HEK293 (cell line): ENCODE results near the gene TAS2R50.

Experiments
- CTCF ChIA-PET: fragments of 350-600 bp; formaldehyde crosslinking; extraction: SDS; loops from one replicate; lab custom pipeline; 2021; ENCODE audit warnings: antibody characterized with exemption; lab: Yijun Ruan, JAX
- POLR2A ChIA-PET: fragments of 300-600 bp; formaldehyde crosslinking; extraction: SDS; loops from one replicate; lab custom pipeline; 2020; ENCODE audit warnings: antibody characterized with exemption, inconsistent platforms; lab: Yijun Ruan, JAX
- H3K27ac ChIP-seq: fragments of 200-500 bp; sonication (Bioruptor generic); 2 replicates; pipeline ENCODE4 v1.5.1; 2014; ENCODE audit warnings: low read depth, low read length, control low read depth, inconsistent platforms; ENCODE audit errors: extremely low read depth
- H3K36me3 ChIP-seq, 2 experiments: fragments of 200-500 bp in 1 of 2; sonication (Bioruptor generic) in 1 of 2; 1 replicate in 1 of 2; 2 replicates in 1 of 2; pipeline ENCODE4 v1.5.1; 2014 to 2017; ENCODE audit warnings: inconsistent platforms in 2 of 2, low read length in 2 of 2; ENCODE audit not compliant: control insufficient read depth in 2 of 2, insufficient read depth in 1 of 2
- H3K4me1 ChIP-seq: fragments of 200-500 bp; sonication (Bioruptor generic); 2 replicates; pipeline ENCODE4 v1.5.1; 2014; ENCODE audit warnings: mild to moderate bottlenecking, low read length, inconsistent platforms; ENCODE audit not compliant: control insufficient read depth, insufficient read depth
- H3K4me3 ChIP-seq: 2 replicates; pipeline ENCODE4 v1.5.1; 2011; ENCODE audit warnings: low read depth, mild to moderate bottlenecking, control low read depth, low read length, moderate library complexity
- H3K9me3 ChIP-seq: fragments of 200-500 bp; sonication (Bioruptor generic); 2 replicates; pipeline ENCODE4 v1.5.1; 2014; ENCODE audit warnings: low read depth, low read length, inconsistent platforms; ENCODE audit not compliant: control insufficient read depth, insufficient read depth
- HOXD13 ChIP-seq: sonication (generic); formaldehyde crosslinking; IDR thresholded peaks from 2 replicates; pipeline ENCODE4 v1.8.0; 2022; ENCODE audit warnings: missing genetic modification reagents, borderline replicate concordance
- KLF1 ChIP-seq: fragments of 450-650 bp; formaldehyde crosslinking; IDR thresholded peaks from 2 replicates; pipeline ENCODE4 v1.5.1; 2016; ENCODE audit warnings: missing biosample characterization, missing genetic modification characterization
- PRDM2 ChIP-seq: fragments of 450-650 bp; formaldehyde crosslinking; IDR thresholded peaks from 2 replicates; pipeline ENCODE4 v1.5.1; 2016; ENCODE audit warnings: missing biosample characterization, missing genetic modification characterization, borderline replicate concordance
- ZBTB17 ChIP-seq: fragments of 450-650 bp; formaldehyde crosslinking; IDR thresholded peaks from 2 replicates; pipeline ENCODE4 v1.5.1; 2016; ENCODE audit warnings: missing biosample characterization, missing genetic modification characterization
- ZBTB26 ChIP-seq: fragments of 450-650 bp; formaldehyde crosslinking; optimal IDR thresholded peaks from 2 replicates; pipeline ENCODE3; 2016; ENCODE audit warnings: missing biosample characterization, mild to moderate bottlenecking, missing genetic modification characterization
- ZBTB49 ChIP-seq: fragments of 450-650 bp; formaldehyde crosslinking; IDR thresholded peaks from 2 replicates; pipeline ENCODE4 v1.5.1; 2016; ENCODE audit warnings: missing biosample characterization, missing genetic modification characterization, low read depth
- ZBTB6 ChIP-seq: fragments of 450-650 bp; formaldehyde crosslinking; IDR thresholded peaks from 2 replicates; pipeline ENCODE4 v1.5.1; 2017; ENCODE audit warnings: missing biosample characterization, missing genetic modification characterization
- ZFP3 ChIP-seq: fragments of 450-650 bp; formaldehyde crosslinking; IDR thresholded peaks from 2 replicates; pipeline ENCODE4 v1.5.1; 2016; ENCODE audit warnings: low read depth, missing biosample characterization, missing genetic modification characterization
- ZFP37 ChIP-seq: fragments of 450-650 bp; formaldehyde crosslinking; IDR thresholded peaks from 2 replicates; pipeline ENCODE4 v1.5.1; 2016; ENCODE audit warnings: missing biosample characterization, missing genetic modification characterization
- ZNF214 ChIP-seq: fragments of 450-650 bp; formaldehyde crosslinking; IDR thresholded peaks from 2 replicates; pipeline ENCODE4 v1.5.1; 2017; ENCODE audit warnings: missing biosample characterization, mild to moderate bottlenecking, missing genetic modification characterization, borderline replicate concordance
- ZNF221 ChIP-seq: fragments of 450-650 bp; formaldehyde crosslinking; IDR thresholded peaks from 2 replicates; pipeline ENCODE4 v1.5.1; 2017; ENCODE audit warnings: missing biosample characterization, missing genetic modification characterization, borderline replicate concordance
- ZNF48 ChIP-seq: fragments of 450-650 bp; formaldehyde crosslinking; IDR thresholded peaks from 2 replicates; pipeline ENCODE4 v1.5.1; 2016; ENCODE audit warnings: missing biosample characterization, missing genetic modification characterization
- ZNF585B ChIP-seq: fragments of 450-650 bp; formaldehyde crosslinking; IDR thresholded peaks from 2 replicates; pipeline ENCODE4 v1.5.1; 2016; ENCODE audit warnings: missing biosample characterization, missing genetic modification characterization
- ZNF658 ChIP-seq: fragments of 450-650 bp; formaldehyde crosslinking; IDR thresholded peaks from 2 replicates; pipeline ENCODE4; 2016; ENCODE audit warnings: missing biosample characterization, missing genetic modification characterization
- ZNF777 ChIP-seq: fragments of 450-650 bp; formaldehyde crosslinking; IDR thresholded peaks from 2 replicates; pipeline ENCODE4 v1.5.1; 2017; ENCODE audit warnings: missing biosample characterization, missing genetic modification characterization, borderline replicate concordance
- ZNF791 ChIP-seq: fragments of 450-650 bp; formaldehyde crosslinking; IDR thresholded peaks from 2 replicates; pipeline ENCODE4 v1.5.1; 2016; ENCODE audit warnings: missing biosample characterization, missing genetic modification characterization
- ZNF792 ChIP-seq: fragments of 450-650 bp; formaldehyde crosslinking; IDR thresholded peaks from 2 replicates; pipeline ENCODE4 v1.5.1; 2016; ENCODE audit warnings: missing biosample characterization, missing genetic modification characterization

TAS2R50 gene

GRCh38 chr12:10998204-10998603, 11.5 kb upstream of the TAS2R50 start, which contains the start of gene TAS2R20:
TAS2R20 (minus strand) TSS chr12:10998304; CDS start chr12:10997875, 429 bp downstream.
- POLR2A ChIA-PET: no interaction called here
- CTCF ChIA-PET: no interaction called here

More at GRCh38 chr12:10998204-10998603, 11.5 kb upstream of the TAS2R50 start, which contains the start of gene TAS2R20:
- Histone ChIP-seq H3K4me3 (no peak within 1 kb of the TSS), H3K4me1 (no peaks in the 10 kb centered on the region), H3K9me3 (no peaks in the 10 kb centered on the region), H3K27ac (no peak within 1 kb of the TSS), H3K36me3 (peaks cover 0 to 3% of the 10 kb centered on the region in 2 experiments; a peak in 2 of 3 replicates)
- TF ChIP-seq ZNF48 (tag by site-specific recombination) (no peak), ZBTB26 (tag by site-specific recombination) (no peak), ZFP3 (no peak), ZNF214 (tag by site-specific recombination) (no peak), ZBTB17 (tag by site-specific recombination) (no peak), ZBTB6 (tag by site-specific recombination) (no peak), ZNF791 (tag by site-specific recombination) (no peak), ZNF777 (tag by site-specific recombination) (no peak), ZNF585B (no peak), ZNF221 (tag by site-specific recombination) (no peak), HOXD13 (no peak), ZBTB49 (no peak), ZNF792 (tag by site-specific recombination) (no peak), ZFP37 (tag by site-specific recombination) (no peak), PRDM2 (tag by site-specific recombination) (no peak), ZNF658 (tag by site-specific recombination) (no peak), KLF1 (tag by site-specific recombination) (no peak)
